ENCODE data around the gene BABAM2. TPM values are rescaled to one million over a fixed set of nuclear protein-coding genes. Genes with fewer than 3 reads are reported as not detected.

The BABAM2 gene
- total and polyA plus RNA-seq, 10 of the 15 experiments (the other 5 are each of a cell fraction or from before 2014, with no cell fraction given): 30.7 to 59.9 (median 44.5) TPM

DNA sequence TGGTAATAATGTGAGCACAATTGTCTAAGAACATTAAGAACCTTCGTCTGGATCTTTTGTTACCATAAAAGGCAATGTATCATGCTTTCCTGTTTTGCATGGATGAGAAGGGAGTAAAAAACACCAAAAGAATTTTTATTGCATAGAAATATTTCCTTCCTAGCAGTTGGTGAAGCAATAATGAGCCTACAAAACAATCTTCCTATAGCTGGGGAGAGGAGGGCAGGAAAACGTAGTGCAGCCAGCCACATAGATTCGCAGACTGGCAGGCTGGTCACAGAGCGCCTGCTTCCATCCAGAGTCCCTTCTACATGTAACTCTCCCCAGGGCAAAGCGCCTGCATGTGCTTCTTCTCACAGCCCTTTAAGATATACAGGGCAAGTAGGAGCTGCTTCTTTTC is 190.4 kb downstream of the BABAM2 start:
- ATAC-seq (no peak), DNase-seq (ENCODE audit: low read depth, low spot score) (no peak), FAIRE-seq (no peak)
- Histone ChIP-seq H3K4me2 (ENCODE audit: control insufficient read depth, insufficient read depth) (no peak overlapping the region), H3K27ac (ENCODE audit: control insufficient read depth, insufficient read depth) (no peak overlapping the region), H3K79me2 (ENCODE audit: control insufficient read depth, insufficient read depth, low read length) (no peaks in the 10 kb centered on the region), H3K27me3 (replicated peaks in 1 of 2; ENCODE audit: control insufficient read depth in 2 of 2, insufficient read depth in 2 of 2, low read length in 1 of 2) (no peaks in the 10 kb centered on the region), H3K4me3 (no peak overlapping the region), H3K9me3 (replicated peaks; ENCODE audit: control insufficient read depth, insufficient read depth, low read length) (no peaks in the 10 kb centered on the region), H3K36me3 (ENCODE audit: control insufficient read depth in 2 of 2, insufficient read depth in 2 of 2, low read length in 1 of 2) (no peaks in the 10 kb centered on the region), H3K4me1 (ENCODE audit: control insufficient read depth, insufficient read depth, low read length) (no peaks in the 10 kb centered on the region), H4K20me1 (ENCODE audit: control insufficient read depth, insufficient read depth) (no peaks in the 10 kb centered on the region), H3K9ac (ENCODE audit: control insufficient read depth, insufficient read depth, low read length) (no peak overlapping the region), H2AFZ (ENCODE audit: control insufficient read depth, low read depth, low read length) (no peak overlapping the region)
- TF ChIP-seq DPF2 (IDR thresholded peaks at IDR 0.05) (no peak), CHD2 (IDR thresholded peaks at IDR 0.05; ENCODE audit: borderline replicate concordance, low read depth, low read length) (no peak), NRF1 (conservative IDR thresholded peaks at IDR 0.05; ENCODE audit: low read depth, low read length) (no peak), GABPA (IDR thresholded peaks at IDR 0.05; ENCODE audit: low read depth) (no peak), BCL11A (IDR thresholded peaks at IDR 0.05; ENCODE audit: low read depth, low read length) (no peak), EGR1 (IDR thresholded peaks at IDR 0.05; ENCODE audit: borderline replicate concordance in 1 of 2, low read depth in 2 of 2, low read length in 2 of 2) (no peak), KAT2A (conservative IDR thresholded peaks at IDR 0.05; ENCODE audit: control insufficient read depth, low read depth, low read length) (no peak), RELA (IDR thresholded peaks at IDR 0.05; ENCODE audit: borderline replicate concordance, partially characterized antibody) (no peak), ZSCAN29 (IDR thresholded peaks at IDR 0.05) (no peak), TARDBP (IDR thresholded peaks at IDR 0.05; ENCODE audit: borderline replicate concordance) (no peak), KDM1A (IDR thresholded peaks at IDR 0.05; ENCODE audit: borderline replicate concordance) (no peak), E4F1 (IDR thresholded peaks at IDR 0.05; ENCODE audit: borderline replicate concordance, partially characterized antibody) (no peak), EP300 (IDR thresholded peaks at IDR 0.05; ENCODE audit: borderline replicate concordance in 1 of 2, control insufficient read depth in 1 of 2, low read depth in 2 of 2, low read length in 2 of 2) (no peak), ATF3 (IDR thresholded peaks at IDR 0.05; ENCODE audit: borderline replicate concordance, extremely low read depth, low read depth, low read length) (no peak), ATF2 (IDR thresholded peaks at IDR 0.05; ENCODE audit: low read length) (no peak), NR2C2 (IDR thresholded peaks at IDR 0.05; ENCODE audit: borderline replicate concordance, control insufficient read depth, insufficient read length, low read depth) (no peak), ZBED1 (IDR thresholded peaks at IDR 0.05; ENCODE audit: borderline replicate concordance) (no peak)
- TF ChIP-seq, protein P1, sequence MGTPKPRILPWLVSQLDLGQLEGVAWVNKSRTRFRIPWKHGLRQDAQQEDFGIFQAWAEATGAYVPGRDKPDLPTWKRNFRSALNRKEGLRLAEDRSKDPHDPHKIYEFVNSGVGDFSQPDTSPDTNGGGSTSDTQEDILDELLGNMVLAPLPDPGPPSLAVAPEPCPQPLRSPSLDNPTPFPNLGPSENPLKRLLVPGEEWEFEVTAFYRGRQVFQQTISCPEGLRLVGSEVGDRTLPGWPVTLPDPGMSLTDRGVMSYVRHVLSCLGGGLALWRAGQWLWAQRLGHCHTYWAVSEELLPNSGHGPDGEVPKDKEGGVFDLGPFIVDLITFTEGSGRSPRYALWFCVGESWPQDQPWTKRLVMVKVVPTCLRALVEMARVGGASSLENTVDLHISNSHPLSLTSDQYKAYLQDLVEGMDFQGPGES (IDR thresholded peaks at IDR 0.05): no peak
- RAD21 ChIA-PET (ENCODE audit: unreplicated experiment): no interaction called here
- 80% methylated on average over 5 of the region's 5 CpGs for WGBS (ENCODE audit: insufficient coverage, insufficient replicate concordance, low lambda C conversion rate, missing lambda C conversion rate)
- SMC1A ChIA-PET (ENCODE audit: uncharacterized antibody, unreplicated experiment): no interaction called here
- CTCF ChIA-PET: no interaction called here
- BruUV-seq (replicated peaks): no TSS peak
- in situ Hi-C loops (cut with MboI): no loop called here
- POLR2A ChIA-PET: no interaction called here
- intact Hi-C loops (cut with micrococcal nuclease; ENCODE audit: unreplicated experiment): no loop called here
